DMS 273 (cell line): ENCODE measurements around the gene USP34.
A peak's percentile ranks its signal among the peaks of the same experiment; 100 is the strongest.
"Not testable (repeated sequence)": the region's sequence is repeated elsewhere in the genome, so short reads cannot be mapped to it uniquely, and the experiment has no call there.

Experiments used
- DNase-seq: peaks from one replicate; lab custom pipeline; 2025; ENCODE audit not compliant: unreplicated experiment; lab: John Stamatoyannopoulos, UW

Gene USP34

GRCh38 chr2:61461404-61461803 lies 9.5 kb downstream of the USP34 start:
- DNase-seq: no peak

DNA sequence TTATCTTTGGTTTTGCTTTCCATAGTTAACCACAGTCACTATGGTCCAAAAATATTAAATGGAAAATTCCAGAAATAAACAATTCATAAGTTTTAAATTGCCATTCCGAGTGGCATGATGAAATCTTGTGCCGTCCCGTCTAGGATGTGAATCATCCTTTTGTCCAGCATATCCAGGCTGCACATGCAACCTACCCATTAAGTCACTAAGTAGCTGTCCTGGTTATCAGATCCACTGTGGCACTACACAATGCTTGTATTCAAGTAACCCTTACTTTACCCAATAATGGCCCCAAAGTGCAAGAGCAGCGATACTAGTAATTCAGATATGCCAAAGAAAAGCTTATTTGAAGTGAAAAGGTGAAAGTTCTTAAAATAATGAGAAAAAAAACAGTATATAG lies 10.7 kb downstream of the USP34 start:
- DNase-seq: no peak

GRCh38 chr2:61456746-61457420 lies 14.0 kb downstream of the USP34 start:
- no peak for DNase-seq

- no peak for DNase-seq
Measured at GRCh38 chr2:61456070-61456745, 14.7 kb downstream of the USP34 start.

GRCh38 chr2:61454972-61455371 lies 15.9 kb downstream of the USP34 start:
- DNase-seq: not testable (repeated sequence)

DNA sequence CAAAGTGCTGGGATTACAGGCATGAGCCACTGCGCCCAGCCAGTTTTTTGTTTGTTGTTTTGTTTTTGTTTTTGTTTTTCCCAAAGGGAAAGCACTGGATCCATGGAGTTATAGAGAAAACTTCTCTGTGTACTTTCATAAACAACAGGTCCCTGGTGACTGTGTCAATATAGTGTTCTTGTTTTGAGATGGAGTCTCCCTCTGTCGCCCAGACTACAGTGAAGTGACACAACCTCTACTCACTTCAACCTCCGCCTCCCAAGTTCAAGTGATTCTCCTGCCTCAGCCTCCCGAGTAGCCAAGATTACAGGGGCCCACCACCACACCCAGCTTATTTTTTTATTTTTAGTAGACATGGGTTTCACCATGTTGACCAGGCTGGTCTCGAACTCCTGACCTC lies 16.5 kb downstream of the USP34 start:
- no peak for DNase-seq

DNA sequence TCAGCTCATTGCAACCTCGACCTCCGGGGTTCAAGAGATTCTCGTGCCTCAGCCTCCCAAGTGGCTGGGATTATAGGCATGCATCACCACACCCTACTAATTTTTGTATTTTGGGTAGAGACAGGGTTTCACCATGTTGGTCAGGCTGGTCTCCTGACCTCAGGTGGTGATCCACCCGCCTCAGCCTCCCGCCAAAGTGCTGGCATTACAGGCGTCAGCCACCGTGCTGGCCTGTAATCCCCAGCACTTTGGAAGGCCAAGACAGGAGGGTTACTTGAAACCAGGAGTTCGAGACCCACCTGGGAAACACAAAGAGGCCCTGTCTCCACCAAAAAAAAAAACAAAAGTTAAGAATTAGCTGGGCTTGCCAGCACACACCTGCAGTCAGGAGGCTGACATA lies 18.5 kb downstream of the USP34 start:
- no peak for DNase-seq

GRCh38 chr2:61451178-61451577 lies 19.7 kb downstream of the USP34 start:
- no peak for DNase-seq

DNA sequence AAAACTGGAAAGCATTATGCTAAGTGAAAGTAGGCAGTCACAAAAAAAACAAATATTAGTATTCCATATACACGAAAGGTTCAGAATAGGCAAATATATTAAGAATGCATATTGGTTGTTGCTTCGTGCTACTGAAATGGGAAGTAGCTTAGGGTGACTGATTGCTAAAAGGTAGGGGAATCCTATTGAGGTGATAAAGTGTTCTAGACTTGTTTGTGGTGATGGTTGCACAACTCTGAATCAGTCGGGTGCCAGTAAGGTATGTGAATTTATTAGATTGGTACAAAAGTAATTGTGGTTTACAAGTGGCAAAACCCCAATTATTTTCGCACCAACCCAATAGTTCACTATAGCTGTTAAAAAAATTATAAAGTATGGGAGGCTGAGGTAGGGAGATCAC lies 20.7 kb downstream of the USP34 start:
- DNase-seq: no peak

DNA sequence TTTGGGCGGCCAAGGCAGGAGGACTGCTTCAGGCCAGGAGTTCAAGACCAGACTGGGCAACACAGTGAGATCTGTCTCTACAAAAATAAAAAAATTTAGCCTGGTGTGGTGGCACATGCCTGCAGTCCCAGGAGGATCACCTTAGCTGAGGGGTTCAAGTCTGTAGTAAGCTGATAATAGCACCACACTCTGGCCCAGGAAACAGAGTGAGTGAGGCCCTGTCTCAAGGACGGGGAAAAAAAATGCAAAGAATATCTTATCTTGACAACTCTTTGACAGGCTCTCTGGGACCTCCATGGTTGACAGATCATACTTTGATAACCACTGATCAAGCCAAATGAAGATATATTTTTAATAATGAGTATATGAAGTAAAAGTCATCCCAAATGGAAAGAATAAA lies 22.7 kb downstream of the USP34 start:
- DNase-seq: no peak

DNA sequence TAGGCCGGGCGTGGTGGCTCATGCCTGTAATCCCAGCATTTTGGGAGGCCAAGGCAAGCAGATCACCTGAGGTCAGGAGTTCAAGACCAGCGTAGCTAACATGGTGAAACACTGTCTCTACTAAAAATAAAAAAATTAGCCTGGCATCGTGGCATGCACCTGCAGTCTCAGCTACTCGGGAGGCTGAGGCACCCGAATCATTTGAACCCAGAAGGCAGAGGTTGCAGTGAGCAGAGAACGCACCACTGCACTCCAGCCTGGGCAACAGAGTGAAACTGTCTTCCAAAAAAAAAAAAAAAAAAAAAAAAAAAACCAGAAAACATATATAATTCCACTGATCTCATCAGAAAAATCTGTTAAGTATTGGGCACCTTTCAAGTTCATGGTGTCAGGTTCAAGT lies 23.9 kb downstream of the USP34 start:
- DNase-seq: not testable (repeated sequence)

GRCh38 chr2:61443342-61444041 lies 27.4 kb downstream of the USP34 start:
- no peak for DNase-seq

DNA sequence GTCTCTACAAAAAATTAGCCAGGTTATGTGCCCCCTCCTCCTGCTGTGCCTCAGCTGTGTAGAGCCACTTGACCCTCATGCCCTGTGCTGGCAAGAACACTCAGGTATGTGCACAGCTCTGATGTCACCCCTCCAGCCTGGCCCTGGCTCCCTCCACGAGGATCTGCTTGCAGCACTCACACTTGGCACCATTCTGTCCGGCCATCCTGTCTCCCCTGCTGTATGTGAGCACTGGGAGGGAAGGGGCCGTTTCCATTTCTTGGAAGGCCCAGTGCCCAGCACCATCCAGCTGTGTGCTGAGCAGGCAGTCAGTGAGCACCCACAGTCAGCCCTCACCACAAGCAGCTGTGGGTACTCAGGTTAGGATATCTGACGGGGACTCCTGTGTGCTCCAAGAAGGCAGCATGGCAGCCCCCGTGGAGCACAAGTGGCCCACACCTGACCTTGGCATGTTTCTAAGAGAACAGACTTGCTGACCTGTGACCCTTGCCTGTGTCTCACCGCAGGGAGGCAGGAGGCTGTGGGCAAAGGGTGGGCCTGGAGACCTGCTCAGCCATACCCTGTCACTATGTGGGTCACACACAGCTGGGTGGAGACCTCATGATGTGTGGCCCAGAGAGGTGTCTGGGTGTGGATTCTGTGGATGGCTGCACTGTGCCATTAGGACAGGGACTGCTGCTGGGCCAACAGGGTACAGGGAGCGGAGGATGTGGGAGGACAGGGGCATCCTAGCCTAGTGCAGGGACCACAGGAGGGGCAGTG lies 31.5 kb downstream of the USP34 start:
- DNase-seq: no peak

- no peak for DNase-seq
Measured at GRCh38 chr2:61438670-61439069, 32.2 kb downstream of the USP34 start.

- no peak for DNase-seq
Measured at GRCh38 chr2:61437170-61437569, 33.7 kb downstream of the USP34 start.

DNA sequence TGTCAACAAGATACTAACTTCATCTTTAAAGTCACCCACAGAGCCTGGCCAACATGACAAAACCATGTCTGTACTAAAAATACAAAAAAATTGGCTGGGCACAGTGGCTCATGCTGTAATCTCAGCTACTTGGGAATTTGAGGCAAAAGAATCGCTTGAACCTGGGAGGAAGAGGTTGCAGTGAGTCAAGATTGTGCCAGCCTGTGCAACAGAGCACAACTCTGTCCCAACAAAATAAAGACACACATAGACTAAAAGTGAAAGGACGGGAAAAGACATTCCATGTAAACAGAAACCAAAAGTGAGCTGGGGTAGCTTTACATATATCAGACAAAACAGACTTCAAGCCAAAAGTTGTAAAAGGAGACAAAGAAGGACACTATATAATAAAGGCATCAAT lies 34.8 kb downstream of the USP34 start:
- no peak for DNase-seq

DNA sequence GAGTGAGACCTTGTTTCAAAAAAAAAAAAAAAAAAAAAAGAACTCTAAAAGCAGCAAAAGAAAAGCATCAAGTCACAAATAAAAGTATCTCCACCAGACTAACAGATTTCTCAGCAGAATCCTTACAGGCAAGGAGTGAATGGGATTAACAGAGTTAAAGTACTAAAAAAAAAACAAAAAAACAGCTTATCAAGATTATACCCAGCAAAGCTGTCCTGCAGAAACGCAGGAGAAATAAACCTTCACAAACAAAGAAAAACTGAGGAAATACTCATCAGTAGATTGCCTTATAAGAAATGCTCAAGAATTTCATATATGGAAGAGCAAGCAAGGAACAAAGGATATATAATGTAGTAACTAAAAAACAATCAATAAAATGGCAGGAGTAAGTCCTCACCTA lies 35.6 kb downstream of the USP34 start:
- DNase-seq: no peak

- DNase-seq: no peak
Measured at GRCh38 chr2:61434314-61434713, 36.6 kb downstream of the USP34 start.

- peak; percentile 9 for DNase-seq
Measured at GRCh38 chr2:61433606-61434005, 37.3 kb downstream of the USP34 start.

DNA sequence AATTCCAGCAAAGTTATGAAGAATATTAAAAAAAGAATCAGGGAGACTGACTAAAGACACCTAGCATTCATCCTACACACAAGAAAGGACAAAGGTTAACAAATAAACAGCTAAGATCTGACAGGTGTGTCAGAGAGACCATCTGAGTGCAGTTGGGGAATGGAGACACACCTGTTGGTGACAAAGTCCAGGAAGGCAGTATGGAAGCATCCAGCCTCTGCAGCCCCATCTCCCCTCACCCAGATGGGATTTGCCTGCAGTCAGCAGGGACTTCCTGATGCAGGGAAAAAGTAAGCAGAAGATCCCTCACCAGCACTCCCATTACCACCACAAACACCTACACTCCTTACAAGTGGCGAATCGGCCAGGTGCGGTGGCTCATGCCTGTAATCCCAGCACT lies 37.9 kb downstream of the USP34 start:
- DNase-seq: no peak

- DNase-seq: no peak
Measured at GRCh38 chr2:61431345-61431744, 39.5 kb downstream of the USP34 start.
